Measurements from ENCODE around the gene BICDL1. TPM values are rescaled to one million over a fixed set of nuclear protein-coding genes. Genes with fewer than 3 reads are reported as not detected.

BICDL1 gene
- total and polyA plus RNA-seq, 10 of the 15 experiments (the other 5 are each of a cell fraction or from before 2014, with no cell fraction given): 0.72 to 12.3 (median 4.2) TPM

DNA sequence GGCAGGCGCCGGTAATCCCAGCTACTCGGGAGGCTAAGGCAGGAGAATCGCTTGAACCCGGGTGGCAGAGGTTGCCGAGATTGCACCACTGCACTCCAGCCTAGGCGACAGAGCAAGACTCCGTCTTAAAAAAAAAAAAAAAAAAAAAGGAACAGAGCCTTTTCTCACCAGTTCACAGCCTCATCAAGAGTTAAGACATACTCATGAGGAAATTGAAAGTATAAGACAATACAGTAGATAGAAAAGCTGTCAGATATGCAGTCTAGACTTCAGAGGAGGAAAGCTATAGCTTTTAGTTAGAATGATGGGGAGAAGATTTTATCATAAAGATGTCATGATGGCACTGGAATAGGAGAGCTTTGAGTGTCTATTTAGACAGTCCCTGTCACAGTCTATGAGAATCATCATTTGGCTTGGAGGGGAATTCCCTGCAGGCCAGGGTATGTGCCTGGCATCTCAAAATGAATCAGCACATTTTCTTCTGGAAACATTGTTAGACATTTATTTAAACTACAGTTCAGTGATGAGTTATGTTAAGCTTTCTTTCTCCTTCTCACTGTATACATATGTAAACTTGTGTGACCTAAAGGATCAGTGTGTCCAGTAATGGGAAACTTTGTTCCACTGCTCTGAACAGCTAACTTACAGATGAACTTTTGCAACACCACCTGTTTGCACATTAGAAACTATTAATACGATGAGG is 130.4 kb downstream of the BICDL1 start (continued):
- TF ChIP-seq ETV6 (conservative IDR thresholded peaks at IDR 0.05 in 1 of 2, IDR thresholded peaks at IDR 0.05 in 1 of 2; ENCODE audit: borderline replicate concordance in 1 of 2, low read depth in 1 of 2) (peak in 1 of 2 experiments; percentile 51; a peak in 1 of 4 replicates), PAX8 (IDR thresholded peaks at IDR 0.05) (no peak), IKZF2 (IDR thresholded peaks at IDR 0.05) (peak; percentile 44 to 67), HCFC1 (IDR thresholded peaks at IDR 0.05; ENCODE audit: low read length) (no peak), BCL3 (IDR thresholded peaks at IDR 0.05; ENCODE audit: borderline replicate concordance, insufficient read depth, low read depth, low read length, poor library complexity, severe bottlenecking) (peak; percentile 82), ZBTB4 (CRISPR knock-in tag; IDR thresholded peaks at IDR 0.05) (no peak), ZNF24 (IDR thresholded peaks at IDR 0.05) (no peak), BCL11A (IDR thresholded peaks at IDR 0.05; ENCODE audit: low read depth, low read length) (peak; percentile 70), CUX1 (IDR thresholded peaks at IDR 0.05; ENCODE audit: insufficient replicate concordance, low read depth, low read length) (no peak), IRF4 (IDR thresholded peaks at IDR 0.05; ENCODE audit: low read depth, low read length) (peak; percentile 86)
- TF ChIP-seq, protein P1, sequence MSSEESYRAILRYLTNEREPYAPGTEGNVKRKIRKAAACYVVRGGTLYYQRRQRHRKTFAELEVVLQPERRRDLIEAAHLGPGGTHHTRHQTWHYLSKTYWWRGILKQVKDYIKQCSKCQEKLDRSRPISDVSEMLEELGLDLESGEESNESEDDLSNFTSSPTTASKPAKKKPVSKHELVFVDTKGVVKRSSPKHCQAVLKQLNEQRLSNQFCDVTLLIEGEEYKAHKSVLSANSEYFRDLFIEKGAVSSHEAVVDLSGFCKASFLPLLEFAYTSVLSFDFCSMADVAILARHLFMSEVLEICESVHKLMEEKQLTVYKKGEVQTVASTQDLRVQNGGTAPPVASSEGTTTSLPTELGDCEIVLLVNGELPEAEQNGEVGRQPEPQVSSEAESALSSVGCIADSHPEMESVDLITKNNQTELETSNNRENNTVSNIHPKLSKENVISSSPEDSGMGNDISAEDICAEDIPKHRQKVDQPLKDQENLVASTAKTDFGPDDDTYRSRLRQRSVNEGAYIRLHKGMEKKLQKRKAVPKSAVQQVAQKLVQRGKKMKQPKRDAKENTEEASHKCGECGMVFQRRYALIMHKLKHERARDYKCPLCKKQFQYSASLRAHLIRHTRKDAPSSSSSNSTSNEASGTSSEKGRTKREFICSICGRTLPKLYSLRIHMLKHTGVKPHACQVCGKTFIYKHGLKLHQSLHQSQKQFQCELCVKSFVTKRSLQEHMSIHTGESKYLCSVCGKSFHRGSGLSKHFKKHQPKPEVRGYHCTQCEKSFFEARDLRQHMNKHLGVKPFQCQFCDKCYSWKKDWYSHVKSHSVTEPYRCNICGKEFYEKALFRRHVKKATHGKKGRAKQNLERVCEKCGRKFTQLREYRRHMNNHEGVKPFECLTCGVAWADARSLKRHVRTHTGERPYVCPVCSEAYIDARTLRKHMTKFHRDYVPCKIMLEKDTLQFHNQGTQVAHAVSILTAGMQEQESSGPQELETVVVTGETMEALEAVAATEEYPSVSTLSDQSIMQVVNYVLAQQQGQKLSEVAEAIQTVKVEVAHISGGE (CRISPR knock-in tag; IDR thresholded peaks at IDR 0.05): no peak
- TF ChIP-seq, protein P2, sequence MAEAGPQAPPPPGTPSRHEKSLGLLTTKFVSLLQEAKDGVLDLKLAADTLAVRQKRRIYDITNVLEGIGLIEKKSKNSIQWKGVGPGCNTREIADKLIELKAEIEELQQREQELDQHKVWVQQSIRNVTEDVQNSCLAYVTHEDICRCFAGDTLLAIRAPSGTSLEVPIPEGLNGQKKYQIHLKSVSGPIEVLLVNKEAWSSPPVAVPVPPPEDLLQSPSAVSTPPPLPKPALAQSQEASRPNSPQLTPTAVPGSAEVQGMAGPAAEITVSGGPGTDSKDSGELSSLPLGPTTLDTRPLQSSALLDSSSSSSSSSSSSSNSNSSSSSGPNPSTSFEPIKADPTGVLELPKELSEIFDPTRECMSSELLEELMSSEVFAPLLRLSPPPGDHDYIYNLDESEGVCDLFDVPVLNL (IDR thresholded peaks at IDR 0.05; ENCODE audit: low read depth, low read length): no peak
